Mesenteric fat pad (tissue), 1 donor: ENCODE results near the gene IQCB1. TPM values are rescaled to one million over a fixed set of nuclear protein-coding genes. Genes with fewer than 3 reads are reported as not detected.
A peak's percentile ranks its signal among the peaks of the same experiment; 100 is the strongest.
"Not testable (repeated sequence)": the region's sequence is repeated elsewhere in the genome, so short reads cannot be mapped to it uniquely, and the experiment has no call there.

Experiments used
- DNase-seq: peaks from one replicate; pipeline ENCODE4 v3.0.0-alpha.2; 2020; ENCODE audit warnings: low spot score
- long read RNA-seq: library from polyadenylated mRNA; unstranded; transcript quantifications from one replicate; pipeline ENCODE4 v2.0.0, GENCODE V29; 2020
- total RNA-seq: library from RNA; stranded (reverse); fragmentation: NEBNext Ultra II Directional; extraction: Animal tissue kit (Norgen Biotek cat#: 25700); gene quantifications from one replicate; pipeline ENCODE4 v1.2.1, GENCODE V29; 2021
- donor health status: DM: yes; HTN: yes; CAD: no.

The IQCB1 gene, protein sequence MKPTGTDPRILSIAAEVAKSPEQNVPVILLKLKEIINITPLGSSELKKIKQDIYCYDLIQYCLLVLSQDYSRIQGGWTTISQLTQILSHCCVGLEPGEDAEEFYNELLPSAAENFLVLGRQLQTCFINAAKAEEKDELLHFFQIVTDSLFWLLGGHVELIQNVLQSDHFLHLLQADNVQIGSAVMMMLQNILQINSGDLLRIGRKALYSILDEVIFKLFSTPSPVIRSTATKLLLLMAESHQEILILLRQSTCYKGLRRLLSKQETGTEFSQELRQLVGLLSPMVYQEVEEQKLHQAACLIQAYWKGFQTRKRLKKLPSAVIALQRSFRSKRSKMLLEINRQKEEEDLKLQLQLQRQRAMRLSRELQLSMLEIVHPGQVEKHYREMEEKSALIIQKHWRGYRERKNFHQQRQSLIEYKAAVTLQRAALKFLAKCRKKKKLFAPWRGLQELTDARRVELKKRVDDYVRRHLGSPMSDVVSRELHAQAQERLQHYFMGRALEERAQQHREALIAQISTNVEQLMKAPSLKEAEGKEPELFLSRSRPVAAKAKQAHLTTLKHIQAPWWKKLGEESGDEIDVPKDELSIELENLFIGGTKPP
- 12.5 TPM for total RNA-seq
- long read RNA-seq, transcript IQCB1-201 (15 exons, 2,594 nt) = major isoform, 12 of 33 reads
- long read RNA-seq, partial matches to known transcripts = 4 of 33 reads
- long read RNA-seq, other reads (novel, unspliced or antisense) = 12 of 33 reads

DNA sequence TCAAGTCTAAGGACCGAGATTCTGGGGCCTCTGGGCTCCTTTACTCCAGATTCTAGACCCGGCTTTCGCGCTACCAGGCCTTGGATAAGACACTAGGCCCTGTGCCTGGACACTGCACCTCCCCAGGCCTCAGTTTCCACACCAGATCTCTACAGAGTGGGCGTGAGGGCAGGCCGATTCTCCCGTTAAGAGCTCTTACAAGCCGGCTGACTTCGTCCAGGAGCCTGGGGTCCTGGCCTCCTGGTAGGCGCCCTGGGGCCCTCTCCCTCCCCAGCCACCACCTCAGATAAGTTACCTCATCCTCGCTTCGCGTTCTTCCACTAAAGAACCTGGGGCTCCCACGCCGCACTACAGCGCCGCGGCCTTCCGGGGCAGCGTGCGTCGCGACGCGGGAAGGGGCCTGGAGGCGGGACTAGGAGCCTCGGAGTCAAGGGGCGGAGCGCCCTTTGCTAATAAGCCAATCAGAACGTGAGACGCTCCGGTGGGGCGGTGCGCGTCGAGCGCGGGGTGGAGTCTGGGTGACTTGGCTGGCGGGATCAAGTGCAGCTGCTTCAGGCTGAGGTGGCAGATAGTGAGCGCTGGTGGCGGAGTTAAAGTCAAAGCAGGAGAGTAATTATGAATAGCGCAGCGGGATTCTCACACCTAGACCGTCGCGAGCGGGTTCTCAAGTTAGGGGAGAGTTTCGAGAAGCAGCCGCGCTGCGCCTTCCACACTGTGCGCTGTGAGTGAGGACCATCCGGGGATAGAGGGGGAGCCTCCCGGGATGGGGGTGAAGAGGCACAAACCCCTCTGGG lies at the start of gene IQCB1, which contains the start of gene EAF2:
TSS of gene IQCB1 (minus strand) at position 390 of the 794 bp plus-strand sequence. CDS start 6,100 bp downstream, outside the sequence.
TSS of gene EAF2 (plus strand) at position 539 of the 794 bp plus-strand sequence. CDS start at position 616, 77 bp downstream.
- DNase-seq = peak; percentile 99

DNA sequence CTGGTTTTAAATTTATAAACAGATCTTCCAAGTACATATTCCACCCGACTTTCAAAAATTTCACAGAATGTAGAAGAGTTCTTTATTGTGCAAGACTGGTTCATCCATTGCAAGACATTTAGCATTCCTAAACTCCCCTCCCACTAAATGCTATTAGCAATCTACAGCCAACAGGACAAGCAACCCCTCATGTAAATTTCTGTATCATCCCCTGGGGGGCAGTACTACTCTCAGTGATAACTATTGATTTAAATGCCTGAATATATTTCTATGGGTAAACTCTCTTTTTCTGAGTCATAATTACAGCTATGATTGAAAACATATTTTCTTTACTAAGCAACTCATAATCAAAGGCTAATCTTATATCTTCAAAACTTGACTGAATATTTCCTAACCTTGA lies 48.6 kb upstream of the IQCB1 start:
- DNase-seq = no peak

DNA sequence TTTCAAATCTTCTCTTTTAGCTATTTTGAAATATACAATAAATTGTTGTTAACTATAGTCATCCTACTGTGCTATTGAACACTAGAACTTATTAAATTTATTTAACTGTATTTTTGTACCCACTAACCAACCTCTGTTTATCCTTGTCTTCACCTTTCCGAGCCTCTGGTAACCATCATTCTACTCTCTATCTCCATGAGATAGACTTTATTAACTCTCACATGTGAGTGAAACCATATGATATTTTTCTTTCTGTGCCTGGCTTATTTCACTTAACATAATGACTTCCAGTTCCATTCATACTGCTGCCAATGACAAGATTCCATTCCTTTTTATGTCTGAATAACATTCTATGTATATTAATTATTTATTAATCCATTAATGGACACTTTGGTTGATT lies 43.6 kb upstream of the IQCB1 start:
- DNase-seq = no peak

DNA sequence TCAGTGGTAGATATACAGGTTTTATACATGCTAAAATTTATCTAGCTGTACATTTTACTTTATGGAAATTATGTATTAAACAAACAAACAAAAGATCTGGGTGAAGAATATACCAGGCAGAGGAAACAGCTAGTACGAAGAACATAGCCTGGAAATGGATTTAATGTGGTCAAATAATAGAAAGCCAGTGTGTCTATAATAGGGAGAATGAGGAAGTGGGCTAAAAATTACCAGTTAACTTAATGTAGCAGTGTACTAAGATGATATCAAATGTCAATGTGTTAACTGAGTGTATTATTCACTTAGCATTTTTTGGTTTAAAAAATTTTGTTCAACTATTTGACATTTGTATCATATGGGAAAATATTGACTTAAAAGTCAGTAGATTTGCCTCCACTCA lies 36.6 kb upstream of the IQCB1 start:
- no peak for DNase-seq

DNA sequence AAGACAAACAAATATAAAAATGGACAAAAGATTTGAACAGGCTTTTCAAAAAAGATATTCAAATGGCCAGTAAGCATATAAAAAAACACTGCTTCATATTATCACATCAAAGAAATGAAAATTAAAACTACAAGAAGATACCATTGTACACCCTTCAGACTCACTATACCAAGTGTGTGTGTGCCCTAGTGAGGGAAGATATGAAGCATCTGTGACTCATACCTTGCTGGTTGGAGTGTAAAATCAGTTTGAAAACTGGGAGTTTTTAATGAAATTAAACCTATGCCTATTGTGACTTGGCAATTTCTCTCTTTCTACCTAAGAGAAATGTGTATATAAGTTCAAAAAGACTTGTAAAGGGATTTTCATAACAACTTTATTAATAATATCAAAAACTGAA lies 35.9 kb upstream of the IQCB1 start:
- no peak for DNase-seq

DNA sequence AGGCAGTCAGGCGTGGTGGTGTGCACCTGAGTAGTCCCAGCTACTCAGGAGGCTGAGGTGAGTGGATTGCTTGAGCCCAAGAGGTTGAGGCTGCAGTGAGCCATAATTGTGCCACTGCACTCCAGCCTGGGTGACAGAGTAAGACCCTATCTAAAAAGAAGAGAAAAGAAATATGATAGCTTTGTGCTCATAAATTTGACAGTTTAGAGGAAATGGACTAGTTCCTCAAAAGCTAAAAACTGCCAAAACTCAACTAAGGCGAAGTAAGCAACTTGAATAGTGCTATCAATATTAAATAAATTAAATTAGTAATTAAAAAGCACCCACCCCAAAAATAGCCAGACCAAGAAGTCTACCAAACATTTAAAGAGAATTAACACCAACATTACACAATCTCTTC lies 34.9 kb upstream of the IQCB1 start:
- DNase-seq = no peak

DNA sequence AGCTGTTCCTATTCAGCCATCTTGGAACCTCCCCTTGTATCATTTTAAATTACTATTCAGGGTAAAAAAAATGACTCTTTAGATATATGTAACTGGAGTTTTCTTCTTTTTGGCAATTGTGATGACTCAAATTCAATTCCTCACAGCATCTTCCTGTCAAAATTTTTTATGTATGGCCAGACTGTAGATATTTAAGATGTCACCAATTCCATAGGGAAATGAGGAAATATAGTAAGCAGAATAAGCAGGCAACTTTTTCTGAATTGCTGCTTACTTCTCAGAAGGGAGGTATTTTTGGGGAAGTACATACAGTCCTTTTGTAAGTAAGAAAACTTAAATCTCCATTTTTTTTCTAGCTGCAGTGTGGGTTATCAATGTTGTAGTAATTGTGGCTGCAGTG lies 28.9 kb upstream of the IQCB1 start:
- no peak for DNase-seq

DNA sequence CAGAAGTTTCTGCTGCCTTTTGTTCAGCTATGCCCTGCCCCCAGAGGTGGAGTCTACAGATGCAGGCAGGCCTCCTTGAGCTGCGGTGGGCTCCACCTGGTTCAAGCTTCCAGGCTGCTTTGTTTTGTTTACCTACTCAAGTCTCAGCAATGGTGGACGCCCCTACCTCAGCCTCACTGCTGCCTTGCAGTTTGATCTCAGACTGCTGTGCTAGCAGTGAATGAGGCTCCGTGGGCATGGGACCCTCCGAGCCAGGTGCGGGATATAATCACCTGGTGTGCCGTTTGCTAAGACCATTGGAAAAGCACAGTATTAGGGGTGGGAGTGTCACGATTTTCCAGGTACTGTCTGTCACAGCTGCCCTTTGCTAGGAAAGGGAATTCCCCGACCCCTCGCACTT lies 28.4 kb upstream of the IQCB1 start:
- DNase-seq = not testable (repeated sequence)

DNA sequence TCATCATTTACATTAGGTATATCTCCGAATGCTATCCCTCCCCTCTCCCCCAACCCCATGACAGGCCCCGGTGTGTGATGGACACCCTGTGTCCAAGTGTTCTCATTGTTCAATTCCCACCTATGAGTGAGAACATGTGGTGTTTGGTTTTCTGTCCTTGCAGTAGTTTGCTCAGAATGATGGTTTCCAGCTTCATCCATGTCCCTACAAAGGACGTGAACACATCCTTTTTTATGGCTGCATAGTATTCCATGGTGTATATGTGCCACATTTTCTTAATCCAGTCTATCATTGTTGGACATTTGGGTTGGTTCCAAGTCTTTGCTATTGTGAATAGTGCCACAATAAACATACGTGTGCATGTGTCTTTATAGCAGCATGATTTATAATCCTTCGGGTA lies 22.9 kb upstream of the IQCB1 start:
- DNase-seq = not testable (repeated sequence)

DNA sequence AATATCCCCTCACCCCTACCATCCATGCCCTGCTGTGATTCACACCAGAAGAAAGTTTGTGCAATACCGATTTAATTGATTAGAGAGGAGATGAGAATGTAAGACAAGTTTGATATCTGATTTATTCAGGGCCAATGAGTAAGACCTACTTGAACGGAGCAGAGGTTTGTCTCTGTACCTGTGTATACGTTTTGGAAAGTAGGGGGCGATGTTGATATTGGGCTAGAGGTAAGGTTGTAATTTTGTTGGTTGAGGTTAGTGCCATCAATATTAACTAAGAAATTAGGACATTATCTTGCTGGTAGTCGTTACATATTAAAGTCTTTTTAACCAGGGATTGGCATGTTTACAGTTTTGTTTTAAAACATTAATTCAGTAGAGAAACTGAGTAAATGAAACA lies 20.7 kb upstream of the IQCB1 start:
- no peak for DNase-seq

DNA sequence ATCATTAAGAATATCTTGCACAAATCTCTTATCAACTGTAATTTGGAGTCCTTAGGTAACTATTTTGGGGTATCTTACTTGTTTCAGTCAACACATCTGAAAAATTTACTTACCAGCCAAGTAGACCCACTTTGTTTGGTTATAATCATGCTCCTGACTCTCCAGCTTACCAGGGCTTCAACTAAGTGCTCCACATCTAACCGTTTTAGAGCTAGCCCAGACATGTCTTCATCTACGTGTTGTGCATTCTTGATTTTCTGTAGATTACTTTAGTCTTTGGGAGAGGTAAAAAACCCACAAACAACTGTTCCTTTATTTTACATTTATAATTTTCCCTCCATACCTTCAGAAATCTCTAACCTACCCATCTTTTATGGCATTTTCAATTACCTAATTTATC lies 17.4 kb upstream of the IQCB1 start:
- no peak for DNase-seq

DNA sequence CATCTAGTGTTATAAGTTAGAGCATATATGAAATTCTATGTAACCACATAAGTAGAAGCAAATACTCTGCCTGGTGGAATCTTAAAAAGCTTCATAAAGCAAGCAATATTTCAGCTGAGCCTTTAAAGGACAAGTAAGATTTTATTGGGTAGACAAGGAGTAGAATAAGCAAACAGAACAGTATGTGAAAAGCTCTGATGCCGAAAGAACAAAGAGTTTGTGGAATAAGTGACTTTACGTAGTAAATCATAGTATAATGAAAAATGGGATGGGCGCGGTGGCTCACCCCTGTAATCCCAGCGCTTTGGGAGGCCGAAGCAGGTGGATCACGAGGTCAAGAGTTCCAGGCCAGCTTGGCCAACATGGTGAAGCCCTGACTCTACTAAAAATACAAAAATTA lies 10.0 kb upstream of the IQCB1 start:
- no peak for DNase-seq

DNA sequence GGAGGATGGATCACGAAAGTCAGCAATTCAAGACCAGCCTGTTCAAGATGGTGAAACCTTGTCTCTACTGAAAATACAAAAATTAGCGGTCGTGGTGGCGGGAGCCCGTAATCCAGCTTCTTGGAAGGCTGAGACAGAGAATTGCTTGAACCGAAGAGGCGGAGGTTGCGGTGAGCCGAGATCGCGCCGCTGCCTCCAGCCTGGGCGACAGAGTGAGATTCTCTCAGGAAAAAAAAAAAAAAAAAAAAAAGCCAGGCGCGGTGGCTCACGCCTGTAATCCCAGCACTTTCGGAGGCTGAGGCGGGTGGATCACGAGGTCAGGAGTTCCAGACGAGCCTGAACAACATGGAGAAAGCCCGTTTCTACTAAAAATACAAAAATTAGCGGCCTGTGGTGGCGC lies 5.1 kb upstream of the IQCB1 start:
- DNase-seq = no peak

DNA sequence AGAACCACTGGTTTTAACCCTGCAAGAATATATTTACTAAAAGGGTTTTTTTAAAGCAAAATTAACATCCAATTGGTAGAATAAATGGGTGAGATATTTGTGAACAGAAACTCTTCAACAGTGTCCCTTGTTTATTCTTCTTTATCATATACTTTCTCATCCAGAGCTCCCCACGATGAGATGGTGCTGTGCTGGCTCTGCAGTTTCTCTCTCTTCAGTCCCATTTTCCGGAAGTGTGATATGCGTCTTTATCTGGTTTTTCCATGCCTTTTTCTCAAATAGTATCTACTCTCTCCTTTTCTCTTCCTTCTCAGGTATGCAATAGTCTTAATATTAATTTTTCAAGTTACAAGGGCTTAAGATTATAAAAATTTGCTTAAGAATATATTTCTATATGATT lies 1.6 kb upstream of the IQCB1 start:
- DNase-seq = no peak

DNA sequence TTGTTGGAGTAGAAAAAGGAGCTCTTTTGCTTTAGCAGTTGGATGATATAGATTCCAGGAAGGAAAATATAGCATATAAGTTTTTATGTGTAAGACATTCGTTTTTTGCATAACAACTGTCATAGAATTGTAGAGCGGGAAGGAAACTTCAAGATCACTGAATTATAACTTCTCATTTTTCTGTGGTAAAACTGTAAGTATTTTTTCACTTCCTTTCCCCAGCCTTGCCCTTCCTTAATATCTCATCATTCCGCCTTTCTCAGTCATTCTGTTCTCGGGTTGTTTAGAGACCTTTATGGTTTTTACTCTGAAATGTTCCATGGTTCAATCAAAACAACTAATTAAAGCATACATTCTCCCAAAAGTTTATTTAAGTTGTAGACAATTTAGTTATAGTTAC lies 1.2 kb upstream of the IQCB1 start:
- no peak for DNase-seq

DNA sequence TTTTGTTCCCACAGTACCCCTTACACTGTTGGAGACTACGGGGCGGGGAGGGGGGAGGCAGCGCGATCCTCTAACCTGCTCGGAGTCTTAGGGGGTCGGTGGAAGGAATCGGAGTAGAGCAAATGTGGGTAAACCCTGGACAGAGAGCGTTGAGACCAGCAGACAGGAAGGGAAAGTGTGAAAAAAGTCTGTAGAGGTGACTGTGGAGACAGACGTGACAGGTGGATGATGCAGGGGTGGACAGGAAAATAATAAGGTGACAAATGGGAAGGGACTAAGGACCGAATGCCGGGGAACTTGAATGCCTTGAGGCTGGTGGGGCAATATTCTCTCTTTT lies 573 bp upstream of the IQCB1 start:
- no peak for DNase-seq

DNA sequence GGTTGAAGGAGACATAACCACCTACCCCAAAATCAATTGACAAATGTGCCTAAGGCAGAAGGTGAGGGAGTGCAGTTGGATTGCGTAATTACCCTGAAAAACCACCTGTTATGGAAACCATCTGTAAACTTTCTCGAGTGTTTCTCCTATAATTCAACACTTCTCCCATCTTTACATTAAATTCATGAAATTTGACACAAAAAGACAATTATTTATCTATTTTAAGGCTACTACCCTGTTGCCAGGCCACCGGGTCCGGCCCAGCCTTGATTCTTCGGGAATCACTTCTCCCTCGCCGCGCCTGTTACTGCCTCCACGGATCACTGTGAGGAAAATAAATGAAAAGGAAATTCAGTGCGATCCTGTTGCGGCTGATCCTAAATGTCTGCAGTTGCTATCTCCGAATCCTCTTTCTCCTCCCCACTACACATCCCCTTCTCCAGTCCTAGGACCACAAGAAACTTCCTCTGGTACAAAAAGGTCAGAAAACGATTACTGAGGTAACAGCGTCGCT lies 646 bp downstream of the IQCB1 start:
- DNase-seq = no peak

DNA sequence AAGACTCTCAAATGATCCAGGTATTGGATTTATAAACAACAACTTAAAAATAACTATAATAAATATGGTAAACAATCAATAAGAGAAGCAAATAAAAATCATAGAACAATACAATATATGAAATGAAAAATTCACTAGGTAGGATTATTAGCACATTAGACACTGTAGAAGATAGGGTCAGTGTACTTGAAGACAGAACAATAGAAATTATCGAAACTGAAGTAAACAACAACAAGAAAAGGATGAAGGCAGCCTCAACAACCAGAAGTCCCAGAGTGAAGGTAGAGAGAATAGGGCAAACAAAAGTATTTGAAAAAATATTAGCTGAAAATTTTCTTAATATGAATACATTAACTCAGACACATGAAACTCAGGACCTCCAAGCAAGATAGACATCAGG lies 11.9 kb downstream of the IQCB1 start:
- no peak for DNase-seq

DNA sequence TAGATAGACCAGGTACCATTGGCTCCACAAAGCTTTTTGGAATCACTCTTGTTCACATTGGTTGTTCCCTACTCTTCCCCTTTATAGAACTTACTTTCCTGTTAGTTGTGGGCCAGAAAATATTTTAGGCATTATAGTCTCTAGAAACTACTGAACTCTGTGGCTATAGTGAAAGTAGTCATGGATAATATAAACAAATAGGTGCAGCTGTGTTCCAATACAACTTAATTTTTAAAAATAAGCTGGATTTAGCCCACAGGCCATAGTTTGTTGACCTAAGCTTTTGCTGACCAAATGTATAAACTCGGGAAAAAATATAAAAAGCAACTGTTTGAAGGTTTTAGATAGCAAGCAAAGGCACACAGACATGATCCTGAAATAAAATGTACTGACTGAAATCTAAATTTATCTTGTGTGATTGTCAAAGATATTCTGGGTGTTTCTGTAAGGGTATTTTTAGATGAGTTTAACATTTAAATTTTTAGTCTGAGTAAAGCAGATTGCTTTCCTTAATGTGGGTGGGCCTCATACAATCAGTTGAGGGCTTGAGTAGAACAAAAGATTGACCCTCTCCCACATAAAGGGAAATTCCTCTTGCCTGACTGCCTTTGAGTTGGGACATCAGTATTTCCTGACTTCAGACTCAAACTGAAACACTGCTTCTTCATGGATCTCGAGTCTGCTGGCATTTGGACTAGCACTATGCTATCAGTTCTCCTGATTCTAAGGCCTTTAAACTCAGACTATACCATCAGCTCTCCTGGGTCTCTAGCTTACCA lies 13.2 kb downstream of the IQCB1 start:
- no peak for DNase-seq

DNA sequence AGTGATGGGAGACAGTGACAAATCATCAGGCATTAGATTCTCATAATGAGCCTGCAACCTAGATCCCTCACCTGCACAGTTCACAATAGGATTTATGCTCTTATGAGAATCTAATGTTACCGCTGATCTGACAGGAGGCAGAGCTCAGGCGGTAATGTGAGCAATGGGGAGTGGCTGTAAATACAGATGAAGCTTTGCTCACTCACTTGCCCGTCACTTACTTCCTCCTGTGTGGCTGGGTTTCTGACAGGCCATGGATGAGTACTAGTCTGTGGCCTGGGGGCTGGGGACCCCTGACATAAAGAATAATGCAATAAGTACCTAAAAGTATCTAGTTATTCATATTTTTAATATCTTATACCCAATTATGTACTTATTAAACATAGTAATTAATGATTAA lies 15.6 kb downstream of the IQCB1 start:
- DNase-seq = no peak

DNA sequence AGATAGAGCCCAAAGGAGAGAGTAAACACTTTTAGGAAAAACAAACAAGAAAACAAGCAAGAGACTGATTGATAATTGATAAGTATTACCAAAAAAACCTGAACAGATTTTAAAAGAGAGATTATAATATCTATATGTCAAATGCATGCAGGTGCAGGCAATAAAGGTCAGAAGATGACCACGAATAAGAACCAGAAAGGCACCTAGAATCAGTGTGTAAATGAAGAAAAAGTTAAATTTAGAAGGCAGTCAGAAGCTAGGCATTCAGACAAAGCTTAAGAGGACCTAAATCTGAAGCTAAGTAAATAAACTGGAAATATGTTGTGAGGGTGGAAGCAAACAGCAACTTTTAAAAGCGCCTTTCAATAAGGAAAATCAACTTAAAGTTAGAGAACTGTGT lies 16.3 kb downstream of the IQCB1 start:
- no peak for DNase-seq
